ENCODE measurements around the gene STIM2.

DNA sequence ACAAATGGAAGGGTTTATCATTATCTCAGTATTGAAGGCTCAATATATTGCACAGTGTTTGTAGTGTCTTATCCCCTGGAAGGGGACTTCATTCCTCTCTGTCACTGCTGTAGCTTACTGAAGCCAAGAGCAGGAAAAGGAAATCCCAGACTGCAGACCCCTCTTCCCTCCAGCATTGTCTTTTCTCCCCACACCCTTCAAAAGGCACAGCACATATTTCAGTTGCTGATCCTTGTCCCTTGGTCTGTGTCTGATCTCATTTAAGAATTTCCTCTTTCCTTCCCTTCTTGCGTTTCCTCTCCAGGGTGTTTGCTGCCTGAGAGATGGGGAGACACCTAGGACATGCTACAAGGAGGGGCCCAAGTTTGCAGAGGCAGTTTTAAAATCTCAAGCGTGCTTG, 40.1 kb downstream of the STIM2 start:
- TF ChIP-seq, protein P1, sequence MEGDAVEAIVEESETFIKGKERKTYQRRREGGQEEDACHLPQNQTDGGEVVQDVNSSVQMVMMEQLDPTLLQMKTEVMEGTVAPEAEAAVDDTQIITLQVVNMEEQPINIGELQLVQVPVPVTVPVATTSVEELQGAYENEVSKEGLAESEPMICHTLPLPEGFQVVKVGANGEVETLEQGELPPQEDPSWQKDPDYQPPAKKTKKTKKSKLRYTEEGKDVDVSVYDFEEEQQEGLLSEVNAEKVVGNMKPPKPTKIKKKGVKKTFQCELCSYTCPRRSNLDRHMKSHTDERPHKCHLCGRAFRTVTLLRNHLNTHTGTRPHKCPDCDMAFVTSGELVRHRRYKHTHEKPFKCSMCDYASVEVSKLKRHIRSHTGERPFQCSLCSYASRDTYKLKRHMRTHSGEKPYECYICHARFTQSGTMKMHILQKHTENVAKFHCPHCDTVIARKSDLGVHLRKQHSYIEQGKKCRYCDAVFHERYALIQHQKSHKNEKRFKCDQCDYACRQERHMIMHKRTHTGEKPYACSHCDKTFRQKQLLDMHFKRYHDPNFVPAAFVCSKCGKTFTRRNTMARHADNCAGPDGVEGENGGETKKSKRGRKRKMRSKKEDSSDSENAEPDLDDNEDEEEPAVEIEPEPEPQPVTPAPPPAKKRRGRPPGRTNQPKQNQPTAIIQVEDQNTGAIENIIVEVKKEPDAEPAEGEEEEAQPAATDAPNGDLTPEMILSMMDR (IDR thresholded peaks at IDR 0.05): no peak
- TF ChIP-seq POLR2A (IDR thresholded peaks at IDR 0.05): no peak

All from esophagus squamous epithelium (tissue), 4 donors.